SHP77 (cell line): ENCODE measurements around the gene CFAP73.

ENCODE experiments used
- DNase-seq, 2 experiments: peaks; one replicate each; lab custom pipeline; 2025; lab: John Stamatoyannopoulos, UW

CFAP73 gene

DNA sequence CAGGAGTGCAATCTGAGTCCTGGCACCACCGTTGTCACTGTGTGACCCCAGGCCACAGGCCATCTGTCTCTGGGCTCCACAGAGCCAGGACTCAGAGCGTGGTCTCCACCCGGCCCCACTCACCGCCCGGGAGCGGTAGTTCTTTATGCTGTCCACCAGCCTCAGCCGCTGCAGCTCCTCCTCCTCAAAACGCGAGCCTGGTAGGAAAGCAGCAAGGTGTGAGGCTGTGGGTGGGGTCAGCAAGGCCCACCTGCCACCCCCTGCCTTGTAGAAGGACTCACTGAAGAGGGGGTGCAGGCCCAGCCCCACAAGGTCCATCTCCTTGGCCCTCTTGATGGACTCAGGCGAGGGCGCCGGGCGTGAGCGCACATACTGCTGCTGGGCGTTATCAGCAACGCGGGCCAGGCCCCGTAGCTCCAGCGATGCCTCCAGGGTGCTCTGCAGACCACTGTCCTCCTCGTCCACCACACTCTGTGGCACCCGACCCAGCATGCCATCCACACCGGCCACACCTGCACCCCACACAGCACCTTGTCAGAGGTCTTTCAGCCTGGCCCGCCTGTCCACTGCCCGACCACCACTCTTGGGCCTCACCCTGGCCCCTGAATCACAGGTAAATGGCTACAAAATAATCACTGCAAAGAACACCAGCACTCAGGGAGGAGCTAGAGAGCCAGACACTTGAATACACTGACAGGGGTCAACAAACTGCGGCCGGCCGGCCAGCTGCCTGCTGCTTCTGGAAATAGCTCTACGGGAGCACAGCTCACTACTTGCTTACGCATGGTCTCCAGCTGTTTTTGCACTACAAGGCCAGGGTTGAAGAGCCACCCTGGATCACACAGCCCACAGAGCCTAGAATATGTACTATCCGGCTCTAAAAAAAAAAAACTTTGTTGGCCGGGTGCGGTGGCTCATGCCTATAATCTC lies 16.3 kb downstream of the CFAP73 start:
- DNase-seq = no peak

DNA sequence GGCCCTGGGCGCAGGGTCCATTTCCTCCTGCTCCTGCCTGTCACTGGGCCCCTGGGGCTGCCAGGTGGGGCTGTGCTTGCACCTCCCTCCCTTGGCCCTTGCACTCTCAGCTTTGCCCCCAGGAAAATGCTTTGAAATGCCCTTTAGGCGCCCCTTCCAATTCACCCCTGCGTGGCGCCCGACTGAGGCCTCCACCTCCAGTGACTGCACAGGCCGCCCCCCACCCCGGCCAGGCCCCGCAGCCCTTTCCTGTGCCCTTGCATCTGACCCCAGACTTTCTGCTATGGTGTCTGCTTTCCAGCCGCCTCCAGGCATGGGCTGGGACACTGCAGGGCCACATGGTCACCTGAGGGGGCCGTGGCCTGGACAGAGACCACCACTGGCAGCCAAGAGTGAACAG lies 18.3 kb downstream of the CFAP73 start:
- no peak for DNase-seq

DNA sequence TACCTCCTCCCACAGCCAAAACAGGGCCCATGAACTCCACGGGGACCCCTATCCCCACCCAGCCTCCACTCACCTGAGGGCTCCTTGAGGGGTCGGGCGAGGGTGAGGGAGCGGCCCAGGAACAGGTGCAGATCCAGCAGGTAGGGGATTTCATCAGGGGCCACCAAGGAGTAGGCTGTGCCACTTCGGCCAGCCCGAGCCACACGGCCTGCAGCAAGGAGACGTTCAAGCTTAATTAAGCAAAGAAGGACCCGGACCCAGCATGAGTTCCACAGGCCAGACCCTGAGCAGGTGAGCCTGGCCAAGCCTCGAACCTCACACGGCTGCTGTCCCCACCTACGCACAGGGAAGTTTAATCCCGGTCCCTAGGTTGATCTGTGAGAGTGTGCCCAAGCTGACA lies 20.2 kb downstream of the CFAP73 start:
- DNase-seq = no peak

GRCh38 chr12:113170457-113170856 lies 20.9 kb downstream of the CFAP73 start:
- DNase-seq = no peak

GRCh38 chr12:113170926-113171325 lies 21.4 kb downstream of the CFAP73 start:
- no peak for DNase-seq

- no peak for DNase-seq
Observed at GRCh38 chr12:113171543-113171942, 22.0 kb downstream of the CFAP73 start.

DNA sequence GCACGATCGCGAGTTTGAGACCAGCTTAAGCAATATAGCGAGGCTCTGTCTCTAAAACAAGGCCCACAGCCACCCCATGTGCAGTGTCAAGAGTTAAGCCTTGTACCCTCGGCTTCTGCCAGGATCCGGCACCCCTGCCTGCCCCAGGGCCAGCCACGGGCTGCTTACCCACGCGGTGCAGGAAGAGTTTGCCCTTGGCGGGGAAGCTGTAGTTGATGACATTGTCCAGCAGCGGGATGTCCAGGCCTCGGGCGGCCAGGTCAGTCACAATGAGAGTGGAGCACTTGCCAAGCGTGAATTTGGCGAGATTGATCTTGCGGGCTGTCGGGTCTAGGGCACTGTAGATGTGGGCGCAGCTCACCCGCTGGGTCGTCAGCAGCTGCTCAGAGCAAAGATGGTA lies 22.7 kb downstream of the CFAP73 start:
- no peak for DNase-seq

DNA sequence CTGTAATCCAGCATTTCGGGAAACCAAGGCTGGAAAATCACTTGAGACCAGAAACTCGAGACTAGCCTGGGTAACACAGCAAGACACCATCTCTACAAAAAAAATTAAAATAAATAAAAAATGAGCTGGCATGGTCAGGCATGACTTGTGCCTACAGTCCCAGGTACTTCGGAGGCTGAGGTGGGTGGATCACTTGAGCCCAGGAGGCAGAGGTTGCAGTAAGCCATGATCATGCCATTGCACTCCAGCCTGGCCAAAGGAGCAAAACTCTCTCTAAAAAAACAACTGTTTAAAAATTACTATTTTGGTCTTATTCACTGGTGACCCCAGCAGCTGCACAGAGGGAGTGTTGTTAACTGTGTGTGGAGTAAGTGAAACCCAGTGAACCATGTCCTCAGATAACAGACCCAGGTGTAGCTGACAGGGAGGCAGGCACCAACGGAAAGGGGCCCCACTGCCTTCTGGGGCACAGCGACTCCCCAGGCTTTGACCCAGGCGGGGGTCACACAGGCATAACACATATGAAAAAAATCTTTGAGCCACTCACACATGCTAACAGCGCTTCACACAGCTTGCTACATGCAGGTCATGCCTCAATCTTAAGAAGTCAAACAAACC lies 23.7 kb downstream of the CFAP73 start:
- no peak for DNase-seq

DNA sequence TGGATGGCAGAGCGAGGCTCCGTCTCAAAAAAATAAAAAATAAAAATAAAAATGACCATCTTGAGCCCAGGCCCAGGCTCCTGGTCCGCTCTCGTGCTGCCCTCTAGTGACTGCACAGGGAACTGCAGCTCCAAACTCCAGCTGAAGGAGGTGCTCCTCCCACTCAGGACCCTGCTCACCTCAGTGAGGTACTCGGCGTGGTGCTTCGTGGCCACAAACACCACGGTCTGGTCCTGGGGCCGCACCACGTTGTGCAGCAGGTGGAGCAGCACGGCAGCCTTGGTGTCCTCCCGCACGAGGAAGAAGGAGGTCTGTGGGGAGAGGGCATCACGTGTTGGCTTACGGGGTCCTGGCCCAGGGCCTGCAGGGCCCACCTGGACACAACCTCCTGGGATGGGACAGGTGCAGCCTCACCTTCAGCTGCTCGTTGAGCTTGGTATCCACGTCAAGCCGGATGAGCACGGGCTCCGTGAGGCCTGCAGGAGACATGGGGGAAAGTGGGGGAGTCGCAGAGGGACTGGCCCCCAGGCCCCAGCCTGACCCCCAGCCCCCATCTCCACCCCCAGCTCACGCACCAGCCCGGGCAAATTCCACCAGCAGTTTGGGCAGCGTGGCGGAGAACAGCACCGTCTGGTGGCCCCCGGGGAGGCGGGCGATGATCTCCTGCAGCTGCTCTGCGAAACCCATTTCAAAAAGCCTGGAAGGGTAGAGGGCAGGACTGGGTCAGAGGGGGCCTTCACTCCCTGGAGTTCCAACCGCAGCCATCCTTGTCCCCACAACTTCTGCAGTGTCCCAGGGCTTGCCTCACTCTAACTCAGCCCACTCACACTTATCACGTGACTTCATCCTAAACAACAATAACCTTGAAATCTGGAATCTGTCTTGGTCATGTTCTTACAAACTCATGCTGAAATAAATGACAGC lies 25.2 kb downstream of the CFAP73 start:
- DNase-seq = peak in 1 of 2 experiments; percentile 15

- DNase-seq = no peak
Observed at GRCh38 chr12:113179023-113179422, 29.5 kb downstream of the CFAP73 start.

DNA sequence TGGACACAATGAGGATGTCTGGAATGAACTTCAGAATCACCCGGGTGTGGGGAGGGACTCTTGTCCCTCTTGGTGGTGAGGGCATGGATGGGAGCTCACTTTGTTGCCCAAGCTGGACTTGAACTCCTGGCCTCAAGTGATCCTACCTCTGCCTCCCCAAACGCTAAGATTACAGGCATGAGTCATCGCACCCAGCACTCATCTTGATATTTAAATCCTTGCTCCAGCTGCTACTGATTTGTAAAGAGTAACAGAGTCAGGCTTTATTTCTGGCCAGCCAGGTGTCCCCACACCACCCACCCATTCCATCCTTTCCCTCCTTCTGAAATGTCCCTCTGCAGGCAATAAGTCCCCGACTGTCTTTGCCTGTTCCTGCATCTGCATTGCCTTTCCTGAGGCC lies 30.8 kb downstream of the CFAP73 start:
- no peak for DNase-seq

DNA sequence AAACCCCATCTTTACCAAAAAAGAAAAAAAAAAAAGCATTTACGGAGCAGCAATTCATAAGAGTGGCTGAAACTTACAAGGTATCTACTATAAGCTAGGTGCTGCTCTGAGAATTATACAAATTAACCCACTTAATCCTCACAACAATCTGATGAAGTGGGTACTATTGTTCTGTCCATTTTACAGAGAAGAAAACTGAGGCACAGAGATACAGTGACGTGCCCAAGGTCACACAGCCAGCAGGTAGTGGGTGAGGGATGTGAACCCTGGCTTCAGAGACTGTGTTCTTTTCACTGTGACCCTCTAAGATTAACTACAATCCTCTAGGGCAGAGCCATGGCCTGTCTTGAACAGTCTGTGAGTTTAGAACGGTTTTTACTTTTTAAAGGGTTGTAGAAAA lies 32.5 kb downstream of the CFAP73 start:
- no peak for DNase-seq

DNA sequence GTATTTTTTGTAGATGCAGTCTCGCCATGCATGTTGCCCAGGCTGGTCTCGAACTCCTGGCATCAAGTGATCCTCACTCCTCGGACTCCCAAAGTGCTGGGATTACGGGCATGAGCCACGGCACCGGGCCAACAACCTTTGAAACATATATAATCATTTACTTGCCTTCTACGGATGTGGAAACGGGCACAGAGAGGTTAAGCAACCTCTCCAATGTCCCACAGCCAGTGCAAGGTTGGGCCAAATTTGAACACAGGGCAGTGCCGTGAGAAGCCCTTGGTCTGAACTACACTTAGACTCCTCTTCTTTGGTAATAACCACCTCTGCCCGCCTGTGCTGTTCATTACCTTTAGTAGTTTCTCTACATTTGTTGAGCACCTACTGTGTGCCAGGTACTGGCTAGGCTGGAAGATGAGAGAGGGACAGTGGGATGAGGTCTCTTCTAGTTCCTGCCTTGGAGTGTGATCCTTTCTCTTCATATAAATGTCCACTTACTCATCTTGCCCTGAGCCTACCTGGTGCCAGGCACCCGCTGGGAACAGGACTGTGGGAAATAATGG lies 33.6 kb downstream of the CFAP73 start:
- DNase-seq = no peak

GRCh38 chr12:113184098-113184899 lies 34.8 kb downstream of the CFAP73 start:
- DNase-seq = peak; percentile 65 to 79

DNA sequence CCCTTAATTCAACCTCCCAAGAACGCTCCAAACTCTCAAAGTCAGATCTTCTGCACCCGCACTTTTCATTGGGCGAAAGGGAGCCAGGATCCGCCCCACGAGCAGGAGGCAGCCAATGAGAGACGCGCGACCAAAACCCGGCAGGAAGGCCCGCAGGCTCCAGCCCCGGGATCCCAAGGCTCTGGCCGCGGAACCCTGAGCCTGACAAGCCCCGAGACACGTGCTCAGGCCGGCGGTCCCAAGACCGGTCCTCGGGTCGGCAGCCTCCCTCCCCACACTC lies 35.3 kb downstream of the CFAP73 start:
- peak; percentile 73 to 92 for DNase-seq

DNA sequence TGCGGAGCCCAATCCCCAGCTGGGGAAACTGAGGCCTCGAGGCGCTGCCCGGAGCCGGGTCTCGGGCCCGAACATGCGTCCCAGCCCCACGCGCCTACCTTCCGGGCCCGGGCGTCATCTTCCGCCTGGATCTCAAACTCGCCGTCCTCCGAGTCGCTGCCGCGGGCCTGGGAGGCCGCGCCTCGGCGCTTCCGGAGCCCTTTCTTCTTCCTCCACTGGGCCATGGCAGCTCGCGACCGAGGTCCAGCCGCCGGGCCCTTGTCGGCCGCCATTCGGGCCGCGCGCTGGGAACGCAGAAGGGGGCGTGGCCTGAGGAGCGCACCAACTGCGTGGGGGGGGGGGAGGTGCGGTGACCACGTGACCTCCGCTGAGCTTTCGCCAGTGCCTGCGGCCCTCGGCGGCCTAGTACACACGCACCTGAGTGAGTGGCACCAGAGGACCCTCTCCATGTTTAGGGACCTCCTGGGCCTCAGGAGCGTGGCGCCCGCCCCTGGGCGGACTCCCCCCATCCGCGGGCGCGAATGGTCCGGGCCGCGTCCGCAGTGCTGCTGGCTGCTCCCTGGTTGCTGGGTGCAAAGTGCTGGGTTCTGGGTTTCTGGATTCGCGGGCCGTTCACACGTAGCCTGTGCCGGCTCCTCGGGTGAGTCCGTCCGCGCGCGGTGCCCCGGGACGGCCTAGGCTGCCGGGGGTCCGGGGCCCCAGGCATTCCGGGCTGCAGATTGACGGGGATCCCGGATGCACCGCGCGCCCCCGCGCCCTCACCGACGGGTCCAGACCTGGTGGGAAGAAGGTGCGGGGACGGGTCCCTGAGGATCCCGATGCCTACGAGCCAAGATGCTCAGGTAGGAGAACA lies 35.9 kb downstream of the CFAP73 start, which contains the start of the genes DDX54 and RITA1:
DDX54 (minus strand) TSS at position 299 of the 853 bp plus-strand sequence; CDS start at position 272, 27 bp downstream.
RITA1 (plus strand) TSS at position 542 of the 853 bp plus-strand sequence. CDS start 1,026 bp downstream, outside the sequence.
- DNase-seq = peak; percentile 80 to 84

DNA sequence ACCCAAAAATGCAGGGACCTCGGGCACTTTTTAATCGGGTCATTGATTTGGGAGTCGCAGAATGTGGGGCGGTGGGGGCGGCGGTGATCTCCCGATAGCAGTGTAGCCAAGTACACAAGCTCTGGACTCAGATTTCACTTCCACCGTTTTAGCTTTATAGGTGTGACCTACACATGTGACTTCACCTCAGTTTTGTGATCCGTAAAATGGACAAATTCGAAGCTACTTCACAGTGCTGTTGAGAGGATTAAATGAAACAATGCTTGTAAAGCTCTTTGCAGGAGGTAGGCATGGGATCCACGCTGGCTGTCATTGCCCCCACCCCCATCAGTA lies 36.5 kb downstream of the CFAP73 start:
- no peak for DNase-seq

DNA sequence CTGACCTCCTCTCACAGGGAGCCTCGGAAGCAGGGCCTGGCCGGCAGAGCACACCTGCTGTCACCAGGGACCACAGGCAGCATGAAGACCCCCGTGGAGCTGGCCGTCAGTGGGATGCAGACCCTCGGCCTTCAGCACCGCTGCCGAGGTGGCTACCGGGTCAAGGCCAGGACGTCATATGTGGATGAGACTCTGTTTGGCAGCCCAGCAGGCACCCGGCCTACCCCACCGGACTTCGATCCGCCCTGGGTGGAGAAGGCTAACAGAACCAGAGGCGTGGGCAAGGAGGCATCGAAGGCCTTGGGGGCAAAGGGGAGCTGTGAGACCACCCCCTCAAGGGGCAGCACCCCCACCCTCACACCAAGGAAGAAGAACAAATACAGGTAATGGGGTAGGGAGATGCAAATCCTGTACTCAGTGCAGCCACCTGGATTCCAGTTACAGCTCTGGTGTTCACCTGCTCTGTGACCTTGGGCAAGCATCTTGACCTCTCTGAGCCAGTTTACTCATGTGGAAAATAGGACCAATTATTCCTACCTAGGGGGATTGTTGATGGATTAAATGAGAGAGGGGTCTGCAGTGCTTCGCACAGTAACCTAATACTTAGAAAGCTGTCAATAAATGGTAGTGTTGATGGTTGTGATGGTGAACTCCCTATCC lies 37.3 kb downstream of the CFAP73 start:
- no peak for DNase-seq

DNA sequence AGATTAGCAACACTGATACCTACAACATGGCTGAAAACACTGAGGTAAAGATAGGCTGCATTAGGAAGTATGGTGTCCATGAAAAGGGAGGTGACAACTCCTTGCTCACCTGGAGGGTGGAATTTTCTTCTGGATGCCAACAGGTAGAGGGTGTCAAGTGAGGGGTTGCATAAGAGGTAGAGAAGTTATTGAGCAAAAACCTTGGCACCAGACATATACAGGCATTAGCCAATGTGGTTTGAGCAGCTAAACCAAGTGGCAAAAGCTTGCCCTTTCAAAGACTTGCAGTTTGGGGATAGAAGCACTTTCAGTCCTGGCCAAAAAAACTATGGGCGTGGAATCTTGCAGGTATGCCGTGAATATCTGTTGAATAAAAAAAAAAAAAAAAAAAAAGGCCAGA lies 39.8 kb downstream of the CFAP73 start:
- no peak for DNase-seq

- DNase-seq = peak in 1 of 2 experiments; percentile 10
Observed at GRCh38 chr12:113190761-113191160, 41.2 kb downstream of the CFAP73 start.
